Testis (tissue), 3 donors: ENCODE results near the gene LRRC8D. TPM values are rescaled to one million over a fixed set of nuclear protein-coding genes. Genes with fewer than 3 reads are reported as not detected.

Experiments used
- DNase-seq: peaks from one replicate; pipeline ENCODE4 v3.0.0-alpha.2; 2019
- H3K27ac ChIP-seq, 2 donors: fragments of 200-600 bp; sonication (generic); one replicate each; pipeline ENCODE4 v1.5.1; 2019
- H3K27me3 ChIP-seq: fragments of 200-600 bp; sonication (generic); one replicate; pipeline ENCODE4 v1.5.1; 2019
- H3K36me3 ChIP-seq: fragments of 200-600 bp; sonication (generic); one replicate; pipeline ENCODE4 v1.5.1; 2017; ENCODE audit warnings: low read depth; ENCODE audit errors: missing control alignments
- H3K4me1 ChIP-seq: fragments of 200-600 bp; sonication (generic); one replicate; pipeline ENCODE4 v1.5.1; 2019
- H3K4me3 ChIP-seq, 2 donors: fragments of 200-600 bp; sonication (generic); one replicate each; pipeline ENCODE4 v1.5.1; 2017 to 2019
- H3K9me3 ChIP-seq: fragments of 200-600 bp; sonication (generic); one replicate; pipeline ENCODE4 v1.5.1; 2017
- POLR2A ChIP-seq: fragments of 450-650 bp; IDR thresholded peaks from one replicate; pipeline ENCODE4 v1.6.1; 2017; ENCODE audit warnings: antibody characterized with exemption, mild to moderate bottlenecking, moderate library complexity
- WGBS, 2 donors: methylation state at CpG; one replicate each; pipeline ENCODE4 v1.1.5; 2018; 5-methylcytosine and 5-hydroxymethylcytosine counted together
- intact Hi-C: fragments of 100-400 bp; cut with DNase I; formaldehyde crosslinking; loops from one replicate; pipeline ENCODE4 v1.15.1; 2023; ENCODE audit warnings: low total_unique reads
- polyA plus RNA-seq: library from polyadenylated mRNA; stranded (reverse); fragments of 350-450 nt; fragmentation: Illumina TruSeq; extraction: RNeasy Lipid Tissue Mini Kit (QIAGEN cat#74804); gene quantifications from one replicate; pipeline ENCODE4 v1.2.3, GENCODE V29; 2014; ENCODE audit warnings: low read depth, low replicate concordance; ENCODE audit not compliant: insufficient read depth
- total RNA-seq, 2 donors: library from RNA; depleted of rRNA; stranded (reverse); fragments of >200 nt; gene quantifications; one replicate each; pipeline ENCODE4 v1.2.3, GENCODE V29; 2016
- TF ChIP-seq, protein P1 (sequence below), 3 experiments: fragments of 450-650 bp in 2 of 3; fragments of 200-600 bp in 1 of 3; sonication (generic) in 1 of 3; IDR thresholded peaks; one replicate each; pipeline ENCODE4 v1.5.1; 2016 to 2019; ENCODE audit warnings: antibody characterized with exemption in 3 of 3, mild to moderate bottlenecking in 2 of 3, moderate library complexity in 1 of 3

The LRRC8D gene
- total and polyA plus RNA-seq, 3 donors from 2014 or later: 20.8 to 46.1 (median 41.1) TPM

DNA sequence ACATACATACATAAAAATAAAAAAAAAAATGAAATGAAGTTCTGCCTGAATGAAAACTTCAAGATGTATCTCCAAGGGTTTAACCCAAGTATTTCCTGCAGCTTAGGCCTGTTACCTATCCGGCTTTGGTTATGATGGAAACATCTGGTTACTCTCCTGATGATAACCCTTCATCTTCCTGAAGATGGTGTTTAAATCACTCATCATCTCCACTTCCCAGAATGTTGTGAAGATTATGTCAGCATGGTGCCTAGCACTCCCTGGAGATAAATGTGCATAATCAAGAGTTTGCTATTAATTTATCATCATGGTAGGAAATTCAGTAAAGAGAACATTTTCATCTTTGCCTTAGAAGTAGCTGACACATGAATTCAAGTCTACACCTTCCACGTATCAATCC, 121.2 kb downstream of the LRRC8D start:
- H3K4me3 ChIP-seq: no peak overlapping the region
- no peaks in the 10 kb centered on the region for H3K9me3 ChIP-seq
- H3K36me3 ChIP-seq: no peaks in the 10 kb centered on the region
- intact Hi-C loops: no loop called here
- no peak overlapping the region for H3K27ac ChIP-seq
- DNase-seq: no peak
- TF ChIP-seq POLR2A: no peak
- TF ChIP-seq, protein P1, sequence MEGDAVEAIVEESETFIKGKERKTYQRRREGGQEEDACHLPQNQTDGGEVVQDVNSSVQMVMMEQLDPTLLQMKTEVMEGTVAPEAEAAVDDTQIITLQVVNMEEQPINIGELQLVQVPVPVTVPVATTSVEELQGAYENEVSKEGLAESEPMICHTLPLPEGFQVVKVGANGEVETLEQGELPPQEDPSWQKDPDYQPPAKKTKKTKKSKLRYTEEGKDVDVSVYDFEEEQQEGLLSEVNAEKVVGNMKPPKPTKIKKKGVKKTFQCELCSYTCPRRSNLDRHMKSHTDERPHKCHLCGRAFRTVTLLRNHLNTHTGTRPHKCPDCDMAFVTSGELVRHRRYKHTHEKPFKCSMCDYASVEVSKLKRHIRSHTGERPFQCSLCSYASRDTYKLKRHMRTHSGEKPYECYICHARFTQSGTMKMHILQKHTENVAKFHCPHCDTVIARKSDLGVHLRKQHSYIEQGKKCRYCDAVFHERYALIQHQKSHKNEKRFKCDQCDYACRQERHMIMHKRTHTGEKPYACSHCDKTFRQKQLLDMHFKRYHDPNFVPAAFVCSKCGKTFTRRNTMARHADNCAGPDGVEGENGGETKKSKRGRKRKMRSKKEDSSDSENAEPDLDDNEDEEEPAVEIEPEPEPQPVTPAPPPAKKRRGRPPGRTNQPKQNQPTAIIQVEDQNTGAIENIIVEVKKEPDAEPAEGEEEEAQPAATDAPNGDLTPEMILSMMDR (IDR thresholded peaks at IDR 0.05): no peak
- no peaks in the 10 kb centered on the region for H3K27me3 ChIP-seq
- peaks cover 14% of the 10 kb centered on the region for H3K4me1 ChIP-seq
- 95% methylated on average over 2 of the region's 2 CpGs for WGBS, 2 donors

DNA sequence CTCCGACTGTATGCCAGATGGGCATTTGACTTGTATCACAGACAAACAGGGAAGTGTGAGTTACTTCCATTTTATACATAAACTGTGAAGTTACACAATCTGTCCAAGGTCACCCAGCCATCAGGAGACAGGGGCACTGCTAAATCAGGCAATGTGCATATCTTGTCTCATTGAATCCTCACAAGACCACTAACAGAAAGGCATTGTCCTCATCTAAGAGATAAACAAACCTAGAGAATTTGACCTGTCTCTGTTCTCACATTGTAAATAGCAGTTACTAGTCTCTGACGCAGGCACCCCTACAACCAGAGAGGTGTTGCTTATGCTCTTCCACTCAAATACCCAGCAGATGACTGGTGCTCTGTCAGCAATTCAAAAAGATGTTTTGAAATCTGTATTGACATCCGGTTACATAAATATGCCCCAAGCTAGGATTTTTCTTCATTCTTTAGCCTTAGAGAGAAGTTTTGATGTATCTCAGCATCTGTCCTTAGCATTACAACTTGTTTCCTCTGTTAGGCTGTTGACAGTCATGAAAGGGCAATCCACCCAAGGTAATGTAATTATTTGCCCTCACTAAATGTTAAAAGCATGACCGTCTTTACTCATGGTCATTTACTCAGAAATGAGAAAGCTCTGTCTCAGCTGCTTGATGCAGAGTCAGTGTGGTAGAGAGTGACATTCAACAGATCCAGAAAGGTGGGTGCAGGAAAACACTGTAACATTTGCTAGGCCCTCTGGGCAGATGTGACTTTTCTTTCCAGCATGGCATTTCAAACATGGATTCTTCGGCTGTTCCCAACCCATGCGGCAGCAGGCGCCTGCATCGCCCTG, 122.2 kb downstream of the LRRC8D start:
- H3K27ac ChIP-seq: no peak overlapping the region

DNA sequence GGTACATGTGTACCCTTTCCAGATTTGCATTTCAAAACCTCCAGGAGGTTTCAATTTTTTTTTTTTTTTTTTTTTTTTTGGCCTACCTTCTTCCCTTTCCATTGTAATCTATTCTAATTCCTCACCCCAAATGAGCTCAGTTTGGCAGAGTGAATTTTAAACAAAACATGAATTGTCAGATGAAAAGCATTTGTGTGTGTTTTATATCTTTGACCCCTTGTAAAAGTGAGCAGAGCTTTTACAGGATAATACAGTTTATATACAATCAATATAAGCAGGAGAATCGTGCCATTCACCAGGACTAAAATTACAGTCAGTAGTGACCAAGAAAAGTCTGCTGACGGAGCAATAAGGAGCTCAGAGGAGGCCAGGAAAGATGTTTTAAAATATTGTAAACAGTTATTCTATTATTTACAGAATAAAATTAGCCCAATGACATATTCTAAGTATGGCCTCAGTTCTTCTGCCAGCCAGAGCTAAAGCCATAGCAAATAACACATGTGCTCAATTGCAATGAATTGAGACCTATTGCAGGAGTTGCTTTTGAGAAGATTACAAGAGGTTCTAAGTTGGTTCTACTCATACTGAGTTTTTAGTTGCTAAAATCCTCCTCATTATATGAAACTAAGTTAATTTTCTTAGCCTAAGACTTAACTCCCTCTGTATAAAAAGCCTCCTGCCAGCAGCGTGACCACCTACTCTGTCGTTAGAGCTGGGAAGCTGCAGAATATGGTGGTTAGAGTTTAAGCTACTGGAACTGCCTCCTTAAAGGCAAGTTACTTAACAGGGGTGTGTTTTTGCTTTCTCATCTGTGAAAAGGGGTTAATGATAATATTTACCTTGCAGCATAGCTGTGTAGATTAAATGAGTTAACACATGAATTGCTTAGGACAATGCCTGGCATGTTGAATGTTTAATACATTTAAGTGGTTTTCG, 123.3 kb downstream of the LRRC8D start:
- WGBS, 2 donors: 87 to 92% methylated on average over 5 of the region's 5 CpGs
- H3K27me3 ChIP-seq: no peaks in the 10 kb centered on the region
- no peak overlapping the region for H3K27ac ChIP-seq
- no peaks in the 10 kb centered on the region for H3K36me3 ChIP-seq
- DNase-seq: no peak
- TF ChIP-seq, protein P1 (IDR thresholded peaks at IDR 0.05): no peak
- TF ChIP-seq POLR2A: no peak
- H3K4me1 ChIP-seq: peaks cover 8% of the 10 kb centered on the region
- no peak overlapping the region for H3K4me3 ChIP-seq
- no peaks in the 10 kb centered on the region for H3K9me3 ChIP-seq
- intact Hi-C loops: no loop called here

More for the DNA sequence above, 122.2 kb downstream of the LRRC8D start:
- Histone ChIP-seq H3K4me3 (no peak overlapping the region), H3K9me3 (no peaks in the 10 kb centered on the region), H3K4me1 (peaks cover 5% of the 10 kb centered on the region), H3K36me3 (no peaks in the 10 kb centered on the region), H3K27me3 (no peaks in the 10 kb centered on the region)
- TF ChIP-seq, protein P1 (IDR thresholded peaks at IDR 0.05): no peak
- TF ChIP-seq POLR2A: no peak
- 79 to 83% methylated on average over 8 of the region's 8 CpGs for whole genome bisulfite sequencing, 2 donors
- no peak for DNase-seq
- intact Hi-C loops: no loop called here

DNA sequence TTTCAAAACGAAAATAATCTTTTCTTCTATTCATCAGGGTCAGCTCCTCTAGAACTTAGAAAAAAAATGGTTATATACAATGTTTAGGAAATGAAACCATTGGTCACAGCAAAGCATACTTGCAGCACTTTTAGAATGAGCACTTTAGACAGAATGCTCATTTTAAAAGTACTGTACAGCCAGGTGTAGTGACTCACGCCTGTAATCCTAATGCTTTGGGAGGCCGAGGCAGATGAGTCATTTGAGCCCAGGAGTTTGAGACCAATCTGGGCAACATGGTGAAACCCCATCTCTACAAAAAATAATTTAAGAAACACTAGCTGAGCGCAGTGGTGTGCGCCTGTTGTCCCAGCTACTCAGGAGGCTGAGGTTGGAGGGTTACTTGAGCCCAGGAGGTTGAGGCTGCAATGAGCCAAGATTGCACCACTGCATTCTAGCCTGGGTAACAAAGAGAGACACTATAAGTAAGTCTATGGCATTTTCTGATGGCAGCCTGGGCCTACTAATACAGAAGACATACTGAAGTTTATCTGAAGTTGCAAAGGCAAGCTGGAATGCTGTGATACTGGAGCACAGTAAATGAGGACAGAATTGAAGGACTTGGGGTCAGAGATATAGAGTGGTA, 125.1 kb downstream of the LRRC8D start:
- DNase-seq: no peak
- H3K27me3 ChIP-seq: no peaks in the 10 kb centered on the region
- no peak overlapping the region for H3K4me3 ChIP-seq
- peaks cover 4% of the 10 kb centered on the region for H3K4me1 ChIP-seq
- no peak overlapping the region for H3K27ac ChIP-seq
- no peaks in the 10 kb centered on the region for H3K36me3 ChIP-seq
- 84 to 91% methylated on average over 5 of the region's 5 CpGs for WGBS, 2 donors
- TF ChIP-seq, protein P1 (IDR thresholded peaks at IDR 0.05): no peak
- no peak for TF ChIP-seq POLR2A
- H3K9me3 ChIP-seq: no peaks in the 10 kb centered on the region
- intact Hi-C loops: no loop called here
